ENCODE results near the gene TNFRSF1B.

Gene TNFRSF1B

GRCh38 chr1:12186679-12186985, 19.8 kb downstream of the TNFRSF1B start:
- no peaks in the 10 kb centered on the region for H3F3A ChIP-seq (ENCODE audit: insufficient read depth, low read length)
- no peak overlapping the region for H3K4me3 ChIP-seq (ENCODE audit: low read length)
- H3K27me3 ChIP-seq (replicated peaks; ENCODE audit: insufficient read depth, low read length): no peaks in the 10 kb centered on the region
- no peak overlapping the region for H3K27ac ChIP-seq (ENCODE audit: low read length)
- no peak for DNase-seq
- no peak overlapping the region for H3K4me2 ChIP-seq (ENCODE audit: low read depth, low read length)
- no peak overlapping the region for H2AFZ ChIP-seq (ENCODE audit: low read length)
- no peaks in the 10 kb centered on the region for H3K36me3 ChIP-seq (replicated peaks; ENCODE audit: insufficient read depth, low read length)
- no peaks in the 10 kb centered on the region for H3K4me1 ChIP-seq (ENCODE audit: low read length)
- no peaks in the 10 kb centered on the region for H4K20me1 ChIP-seq (ENCODE audit: insufficient read depth, low read length)
- H3K79me2 ChIP-seq (ENCODE audit: low read length): 0 out of 2 replicates have a peak, but pooled peaks cover 7% of the 10 kb centered on the region
- TF ChIP-seq CTCF (IDR thresholded peaks at IDR 0.05; ENCODE audit: low read length): no peak
- TF ChIP-seq EZH2phosphoT487 (IDR thresholded peaks at IDR 0.05; ENCODE audit: low read length): no peak
- no peak for TF ChIP-seq EZH2 (optimal IDR thresholded peaks at IDR 0.05; ENCODE audit: low read depth, low read length)
- H3K9me2 ChIP-seq (replicated peaks; ENCODE audit: insufficient read depth, low read length): no peaks in the 10 kb centered on the region
- H3K9ac ChIP-seq (ENCODE audit: low read length): no peak overlapping the region
- no peaks in the 10 kb centered on the region for H3K9me3 ChIP-seq (replicated peaks; ENCODE audit: insufficient read depth, low read length)

- no peaks in the 10 kb centered on the region for H3K4me1 ChIP-seq (ENCODE audit: low read length)
- H3K36me3 ChIP-seq (replicated peaks; ENCODE audit: insufficient read depth, low read length): no peaks in the 10 kb centered on the region
- TF ChIP-seq EZH2 (optimal IDR thresholded peaks at IDR 0.05; ENCODE audit: low read depth, low read length) (no peak), CTCF (IDR thresholded peaks at IDR 0.05; ENCODE audit: low read length) (no peak), EZH2phosphoT487 (IDR thresholded peaks at IDR 0.05; ENCODE audit: low read length) (no peak)
- no peaks in the 10 kb centered on the region for H3F3A ChIP-seq (ENCODE audit: insufficient read depth, low read length)
- no peak overlapping the region for H2AFZ ChIP-seq (ENCODE audit: low read length)
- no peaks in the 10 kb centered on the region for H4K20me1 ChIP-seq (ENCODE audit: insufficient read depth, low read length)
- no peak overlapping the region for H3K4me2 ChIP-seq (ENCODE audit: low read depth, low read length)
- H3K27me3 ChIP-seq (replicated peaks; ENCODE audit: insufficient read depth, low read length): no peaks in the 10 kb centered on the region
- no peaks in the 10 kb centered on the region for H3K9me2 ChIP-seq (replicated peaks; ENCODE audit: insufficient read depth, low read length)
- H3K79me2 ChIP-seq (ENCODE audit: low read length): 0 out of 2 replicates have a peak, but pooled peaks cover 7% of the 10 kb centered on the region
- H3K9ac ChIP-seq (ENCODE audit: low read length): no peak overlapping the region
- no peak overlapping the region for H3K27ac ChIP-seq (ENCODE audit: low read length)
- no peaks in the 10 kb centered on the region for H3K9me3 ChIP-seq (replicated peaks; ENCODE audit: insufficient read depth, low read length)
- no peak overlapping the region for H3K4me3 ChIP-seq (ENCODE audit: low read length)
- DNase-seq: no peak
These were observed 21.3 kb downstream of the TNFRSF1B start for GRCh38 chr1:12188115-12188514.

DNA sequence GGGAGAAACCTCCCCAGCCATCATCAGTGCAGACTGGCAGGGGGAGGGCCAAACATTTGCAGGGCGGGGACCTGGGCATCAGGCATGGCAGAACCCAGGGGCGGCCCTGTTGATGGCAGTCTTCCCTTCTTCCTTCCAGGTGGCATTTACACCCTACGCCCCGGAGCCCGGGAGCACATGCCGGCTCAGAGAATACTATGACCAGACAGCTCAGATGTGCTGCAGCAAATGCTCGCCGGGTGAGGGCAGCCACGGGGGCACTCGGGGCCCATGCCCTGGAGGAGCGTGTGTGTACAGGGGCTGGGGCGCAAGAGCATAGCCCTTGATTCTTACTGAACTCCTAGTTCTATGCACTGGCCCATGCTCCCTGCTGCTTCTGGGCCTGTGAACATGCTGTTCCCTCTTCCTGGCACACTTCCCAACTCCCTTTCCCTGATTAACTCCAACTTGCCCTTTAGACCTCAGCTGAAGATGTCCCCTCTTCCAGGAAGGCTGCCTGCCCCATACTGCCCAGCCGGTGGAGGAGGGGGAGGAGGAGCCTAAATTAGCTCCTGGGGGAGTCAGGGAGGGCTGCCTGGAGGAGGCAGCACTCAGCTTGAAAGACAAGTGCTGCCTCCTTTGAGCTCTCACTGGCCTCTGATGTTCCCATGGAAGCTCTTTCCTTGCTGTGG, 22.0 kb downstream of the TNFRSF1B start:
- Histone ChIP-seq H4K20me1 (ENCODE audit: insufficient read depth, low read length) (no peaks in the 10 kb centered on the region), H2AFZ (ENCODE audit: low read length) (no peak overlapping the region), H3K4me3 (ENCODE audit: low read length) (no peak overlapping the region), H3K9me3 (replicated peaks; ENCODE audit: insufficient read depth, low read length) (no peaks in the 10 kb centered on the region), H3K27me3 (replicated peaks; ENCODE audit: insufficient read depth, low read length) (no peaks in the 10 kb centered on the region), H3K9ac (ENCODE audit: low read length) (no peak overlapping the region), H3K79me2 (ENCODE audit: low read length) (0 out of 2 replicates have a peak, but pooled peaks cover 7% of the 10 kb centered on the region), H3K27ac (ENCODE audit: low read length) (no peak overlapping the region), H3K4me1 (ENCODE audit: low read length) (no peaks in the 10 kb centered on the region), H3F3A (ENCODE audit: insufficient read depth, low read length) (no peaks in the 10 kb centered on the region), H3K9me2 (replicated peaks; ENCODE audit: insufficient read depth, low read length) (no peaks in the 10 kb centered on the region), H3K4me2 (ENCODE audit: low read depth, low read length) (no peak overlapping the region), H3K36me3 (replicated peaks; ENCODE audit: insufficient read depth, low read length) (no peaks in the 10 kb centered on the region)
- no peak for DNase-seq
- TF ChIP-seq CTCF (IDR thresholded peaks at IDR 0.05; ENCODE audit: low read length) (no peak), EZH2phosphoT487 (IDR thresholded peaks at IDR 0.05; ENCODE audit: low read length) (no peak)
